ENCODE measurements around the gene STARD5.

STARD5 gene

GRCh38 chr15:81288616-81289015 lies 35.3 kb downstream of the STARD5 start:
- DNase-seq, result no peak

GRCh38 chr15:81288040-81288439 lies 35.9 kb downstream of the STARD5 start:
- no peak for DNase-seq

GRCh38 chr15:81286621-81287121 lies 37.3 kb downstream of the STARD5 start:
- no peak for DNase-seq

- DNase-seq, result no peak
Observed at GRCh38 chr15:81285461-81285860, 38.5 kb downstream of the STARD5 start.

GRCh38 chr15:81284256-81285031 lies 39.5 kb downstream of the STARD5 start:
- DNase-seq, result no peak

- no peak for DNase-seq
Observed at GRCh38 chr15:81282911-81283310, 41.0 kb downstream of the STARD5 start.

- DNase-seq, result no peak
Observed at GRCh38 chr15:81282606-81282895, 41.4 kb downstream of the STARD5 start.

GRCh38 chr15:81281766-81282605 lies 42.0 kb downstream of the STARD5 start:
- no peak for DNase-seq

- no peak for DNase-seq
Observed at GRCh38 chr15:81281456-81281735, 42.5 kb downstream of the STARD5 start.

- no peak for DNase-seq
Observed at GRCh38 chr15:81280696-81281455, 43.1 kb downstream of the STARD5 start.

GRCh38 chr15:81279621-81280485 lies 44.1 kb downstream of the STARD5 start:
- DNase-seq, result no peak

- no peak for DNase-seq
Observed at GRCh38 chr15:81278306-81279029, 45.5 kb downstream of the STARD5 start.

- DNase-seq, result no peak
Observed at GRCh38 chr15:81277851-81278250, 46.1 kb downstream of the STARD5 start.

GRCh38 chr15:81276967-81277366 lies 47.0 kb downstream of the STARD5 start:
- no peak for DNase-seq

GRCh38 chr15:81275711-81276392 lies 48.1 kb downstream of the STARD5 start:
- no peak for DNase-seq

- peak; percentile 59 for DNase-seq
Observed at GRCh38 chr15:81274931-81275707, 48.8 kb downstream of the STARD5 start.

- DNase-seq, result no peak
Observed at GRCh38 chr15:81274255-81274654, 49.7 kb downstream of the STARD5 start.

GRCh38 chr15:81273855-81274254 lies 50.1 kb downstream of the STARD5 start:
- no peak for DNase-seq

- no peak for DNase-seq
Observed at GRCh38 chr15:81273200-81273599, 50.7 kb downstream of the STARD5 start.

Data from NCI-H1436 (cell line).